Measurements from ENCODE around the gene BCR.

DNA sequence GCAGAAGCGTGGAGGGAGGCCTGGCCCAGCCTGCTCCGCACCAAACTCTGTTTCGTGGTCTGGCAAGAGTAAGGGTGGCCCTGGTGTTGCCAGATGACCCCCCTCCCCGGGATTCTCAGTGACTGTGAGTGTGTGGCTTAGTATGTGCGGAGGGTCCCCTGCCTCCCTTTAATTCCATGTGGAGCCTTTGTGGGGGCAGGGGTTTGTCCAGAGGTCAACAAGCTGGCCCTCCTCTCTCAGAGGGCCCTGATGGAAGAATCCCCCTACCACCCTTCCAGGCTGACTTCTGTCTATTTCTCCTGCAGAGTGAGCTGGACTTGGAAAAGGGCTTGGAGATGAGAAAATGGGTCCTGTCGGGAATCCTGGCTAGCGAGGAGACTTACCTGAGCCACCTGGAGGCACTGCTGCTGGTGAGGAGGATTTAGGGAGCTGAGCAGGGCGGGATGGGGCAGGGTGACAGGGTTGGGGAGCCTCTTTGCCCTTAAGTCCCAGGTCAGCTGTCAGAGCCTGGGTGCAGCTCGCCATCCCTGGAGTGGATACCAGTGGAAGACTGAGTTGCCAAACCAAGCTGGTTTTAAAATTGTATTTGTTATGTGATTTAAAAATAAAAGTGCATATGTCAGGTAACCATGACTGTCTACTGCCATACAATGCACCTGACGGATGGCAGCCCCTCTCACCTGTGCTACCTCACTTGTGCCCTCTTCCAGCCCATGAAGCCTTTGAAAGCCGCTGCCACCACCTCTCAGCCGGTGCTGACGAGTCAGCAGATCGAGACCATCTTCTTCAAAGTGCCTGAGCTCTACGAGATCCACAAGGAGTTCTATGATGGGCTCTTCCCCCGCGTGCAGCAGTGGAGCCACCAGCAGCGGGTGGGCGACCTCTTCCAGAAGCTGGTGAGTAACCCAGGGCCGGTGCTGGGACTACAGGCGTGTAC is 80.6 kb downstream of the BCR start:
- TF ChIP-seq, protein P1, sequence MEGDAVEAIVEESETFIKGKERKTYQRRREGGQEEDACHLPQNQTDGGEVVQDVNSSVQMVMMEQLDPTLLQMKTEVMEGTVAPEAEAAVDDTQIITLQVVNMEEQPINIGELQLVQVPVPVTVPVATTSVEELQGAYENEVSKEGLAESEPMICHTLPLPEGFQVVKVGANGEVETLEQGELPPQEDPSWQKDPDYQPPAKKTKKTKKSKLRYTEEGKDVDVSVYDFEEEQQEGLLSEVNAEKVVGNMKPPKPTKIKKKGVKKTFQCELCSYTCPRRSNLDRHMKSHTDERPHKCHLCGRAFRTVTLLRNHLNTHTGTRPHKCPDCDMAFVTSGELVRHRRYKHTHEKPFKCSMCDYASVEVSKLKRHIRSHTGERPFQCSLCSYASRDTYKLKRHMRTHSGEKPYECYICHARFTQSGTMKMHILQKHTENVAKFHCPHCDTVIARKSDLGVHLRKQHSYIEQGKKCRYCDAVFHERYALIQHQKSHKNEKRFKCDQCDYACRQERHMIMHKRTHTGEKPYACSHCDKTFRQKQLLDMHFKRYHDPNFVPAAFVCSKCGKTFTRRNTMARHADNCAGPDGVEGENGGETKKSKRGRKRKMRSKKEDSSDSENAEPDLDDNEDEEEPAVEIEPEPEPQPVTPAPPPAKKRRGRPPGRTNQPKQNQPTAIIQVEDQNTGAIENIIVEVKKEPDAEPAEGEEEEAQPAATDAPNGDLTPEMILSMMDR (IDR thresholded peaks at IDR 0.05), result no peak
- TF ChIP-seq EP300 (IDR thresholded peaks at IDR 0.05) (no peak), POLR2A (IDR thresholded peaks at IDR 0.05) (no peak)
